ENCODE data around the gene HIPK2.
"Not testable (repeated sequence)": the region's sequence is repeated elsewhere in the genome, so short reads cannot be mapped to it uniquely, and the experiment has no call there.

Gene HIPK2

DNA sequence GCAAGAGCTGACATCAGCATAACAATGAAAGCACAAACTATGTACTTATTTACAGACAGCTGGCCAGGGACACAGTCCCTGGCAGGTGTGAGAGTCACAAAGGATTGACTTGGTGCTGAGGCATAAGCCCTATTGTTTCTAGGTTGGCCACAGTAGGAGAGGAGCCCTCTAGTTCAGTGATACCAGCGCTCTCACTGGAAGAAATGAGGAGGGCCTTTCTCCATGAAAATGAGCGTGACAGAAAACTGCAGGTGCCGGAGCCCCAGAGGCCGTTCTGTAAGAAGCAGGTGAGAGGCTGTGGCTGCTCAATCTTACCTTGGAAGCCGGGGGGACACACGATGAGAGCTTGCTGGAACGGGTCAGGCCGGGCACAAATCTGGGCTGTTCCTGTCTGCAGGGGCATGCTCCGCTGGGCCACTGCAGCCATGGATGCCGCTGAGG is 163.8 kb downstream of the HIPK2 start:
- Histone ChIP-seq H3K4me1 (ENCODE audit: insufficient read depth, low read length, severe bottlenecking) (no peaks in the 10 kb centered on the region), H3K9me2 (ENCODE audit: low read depth, low read length) (no peaks in the 10 kb centered on the region), H3K4me3 (ENCODE audit: low read depth, low read length, poor library complexity, severe bottlenecking) (no peak overlapping the region), H4K20me1 (ENCODE audit: insufficient read depth, low read length) (no peaks in the 10 kb centered on the region), H2AFZ (ENCODE audit: low read length) (no peak overlapping the region), H3K79me2 (ENCODE audit: insufficient read depth, low read length) (no peaks in the 10 kb centered on the region), H3K27me3 (ENCODE audit: insufficient read depth, low read length) (no peaks in the 10 kb centered on the region), H3K9me3 (ENCODE audit: low read length) (no peaks in the 10 kb centered on the region), H3K9ac (ENCODE audit: low read length) (no peak overlapping the region), H3F3A (ENCODE audit: insufficient read depth, low read length) (no peaks in the 10 kb centered on the region), H3K4me2 (ENCODE audit: low read length) (no peak overlapping the region), H3K36me3 (ENCODE audit: insufficient read depth, low read length) (no peaks in the 10 kb centered on the region), H3K27ac (ENCODE audit: low read depth, low read length, poor library complexity, severe bottlenecking) (no peak overlapping the region)
- TF ChIP-seq EZH2 (IDR thresholded peaks at IDR 0.05; ENCODE audit: borderline replicate concordance, low read length): no peak
- TF ChIP-seq, protein P1, sequence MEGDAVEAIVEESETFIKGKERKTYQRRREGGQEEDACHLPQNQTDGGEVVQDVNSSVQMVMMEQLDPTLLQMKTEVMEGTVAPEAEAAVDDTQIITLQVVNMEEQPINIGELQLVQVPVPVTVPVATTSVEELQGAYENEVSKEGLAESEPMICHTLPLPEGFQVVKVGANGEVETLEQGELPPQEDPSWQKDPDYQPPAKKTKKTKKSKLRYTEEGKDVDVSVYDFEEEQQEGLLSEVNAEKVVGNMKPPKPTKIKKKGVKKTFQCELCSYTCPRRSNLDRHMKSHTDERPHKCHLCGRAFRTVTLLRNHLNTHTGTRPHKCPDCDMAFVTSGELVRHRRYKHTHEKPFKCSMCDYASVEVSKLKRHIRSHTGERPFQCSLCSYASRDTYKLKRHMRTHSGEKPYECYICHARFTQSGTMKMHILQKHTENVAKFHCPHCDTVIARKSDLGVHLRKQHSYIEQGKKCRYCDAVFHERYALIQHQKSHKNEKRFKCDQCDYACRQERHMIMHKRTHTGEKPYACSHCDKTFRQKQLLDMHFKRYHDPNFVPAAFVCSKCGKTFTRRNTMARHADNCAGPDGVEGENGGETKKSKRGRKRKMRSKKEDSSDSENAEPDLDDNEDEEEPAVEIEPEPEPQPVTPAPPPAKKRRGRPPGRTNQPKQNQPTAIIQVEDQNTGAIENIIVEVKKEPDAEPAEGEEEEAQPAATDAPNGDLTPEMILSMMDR (IDR thresholded peaks at IDR 0.05; ENCODE audit: low read length): no peak

DNA sequence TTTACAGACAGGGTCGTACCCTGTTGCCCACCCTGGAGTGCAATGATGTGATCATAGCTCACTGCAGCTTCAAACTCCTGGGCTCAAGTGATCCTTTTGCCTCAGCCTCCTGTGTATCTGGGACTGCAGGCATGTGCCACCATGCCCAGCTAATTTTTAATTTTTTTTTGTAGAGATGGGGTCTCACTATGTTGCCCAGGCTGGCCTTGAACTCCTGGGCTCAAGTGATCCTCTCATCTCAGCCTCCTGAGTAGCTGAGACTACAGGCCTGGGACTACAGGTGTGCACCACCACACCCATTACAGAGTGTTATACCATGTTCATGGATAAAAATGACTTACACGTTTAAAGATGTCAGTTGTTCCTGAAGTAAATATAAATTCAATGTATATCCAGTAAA is 166.2 kb downstream of the HIPK2 start:
- not testable (repeated sequence) for H3K9me3 ChIP-seq (ENCODE audit: low read length); H3F3A ChIP-seq (ENCODE audit: insufficient read depth, low read length); H3K4me1 ChIP-seq (ENCODE audit: insufficient read depth, low read length, severe bottlenecking); H3K36me3 ChIP-seq (ENCODE audit: insufficient read depth, low read length); H3K9ac ChIP-seq (ENCODE audit: low read length); H3K4me2 ChIP-seq (ENCODE audit: low read length); H2AFZ ChIP-seq (ENCODE audit: low read length); H3K27me3 ChIP-seq (ENCODE audit: insufficient read depth, low read length); H4K20me1 ChIP-seq (ENCODE audit: insufficient read depth, low read length); H3K27ac ChIP-seq (ENCODE audit: low read depth, low read length, poor library complexity, severe bottlenecking); H3K9me2 ChIP-seq (ENCODE audit: low read depth, low read length); H3K79me2 ChIP-seq (ENCODE audit: insufficient read depth, low read length); H3K4me3 ChIP-seq (ENCODE audit: low read depth, low read length, poor library complexity, severe bottlenecking)

DNA sequence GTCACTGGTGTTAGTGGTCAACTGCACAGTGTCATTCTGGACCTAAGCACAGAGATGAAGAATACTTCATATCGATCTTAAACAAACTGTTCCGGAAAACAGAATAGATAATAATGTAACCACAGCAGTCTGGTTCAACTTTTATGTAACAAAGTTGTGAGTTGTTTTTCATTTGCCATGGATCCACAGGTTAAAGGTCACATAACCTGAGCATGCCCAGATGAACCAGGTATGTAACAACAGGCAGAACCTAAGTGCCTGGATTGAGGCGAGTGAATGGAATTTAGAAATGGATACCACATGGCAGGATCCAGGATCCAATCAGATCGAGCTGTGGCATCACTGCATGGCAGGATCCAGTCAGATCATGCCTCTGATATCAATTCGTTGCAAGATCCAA is 167.2 kb downstream of the HIPK2 start:
- no peaks in the 10 kb centered on the region for H3K9me3 ChIP-seq (ENCODE audit: low read length)
- TF ChIP-seq EZH2 (IDR thresholded peaks at IDR 0.05; ENCODE audit: borderline replicate concordance, low read length): no peak
- TF ChIP-seq, protein P1 (IDR thresholded peaks at IDR 0.05; ENCODE audit: low read length): no peak
- H4K20me1 ChIP-seq (ENCODE audit: insufficient read depth, low read length): no peaks in the 10 kb centered on the region
- no peak overlapping the region for H3K4me3 ChIP-seq (ENCODE audit: low read depth, low read length, poor library complexity, severe bottlenecking)
- H3K4me2 ChIP-seq (ENCODE audit: low read length): no peak overlapping the region
- no peak overlapping the region for H2AFZ ChIP-seq (ENCODE audit: low read length)
- no peaks in the 10 kb centered on the region for H3K4me1 ChIP-seq (ENCODE audit: insufficient read depth, low read length, severe bottlenecking)
- no peaks in the 10 kb centered on the region for H3K27me3 ChIP-seq (ENCODE audit: insufficient read depth, low read length)
- no peaks in the 10 kb centered on the region for H3F3A ChIP-seq (ENCODE audit: insufficient read depth, low read length)
- H3K79me2 ChIP-seq (ENCODE audit: insufficient read depth, low read length): no peaks in the 10 kb centered on the region
- no peak overlapping the region for H3K27ac ChIP-seq (ENCODE audit: low read depth, low read length, poor library complexity, severe bottlenecking)
- no peaks in the 10 kb centered on the region for H3K9me2 ChIP-seq (ENCODE audit: low read depth, low read length)
- no peaks in the 10 kb centered on the region for H3K36me3 ChIP-seq (ENCODE audit: insufficient read depth, low read length)
- H3K9ac ChIP-seq (ENCODE audit: low read length): no peak overlapping the region

DNA sequence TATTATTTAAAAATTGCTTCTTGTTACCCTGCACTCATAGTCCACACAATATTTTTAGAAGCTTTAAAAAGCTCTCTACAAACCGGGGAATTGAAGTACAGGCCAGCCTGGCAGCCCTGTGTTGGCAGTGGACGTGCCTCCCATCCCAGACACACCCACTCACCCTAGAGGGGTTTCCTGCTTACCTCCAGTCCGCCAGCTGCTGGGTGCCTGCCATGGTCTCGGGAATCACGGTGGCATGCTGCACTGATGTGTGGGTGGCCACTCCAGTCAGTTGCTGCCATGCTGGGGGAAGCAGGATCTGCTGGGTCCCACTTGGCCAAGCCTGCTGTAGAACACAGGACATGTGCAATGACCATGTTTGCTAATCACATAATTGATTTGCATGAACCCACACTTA is 173.9 kb downstream of the HIPK2 start:
- H3K9ac ChIP-seq (ENCODE audit: low read length): no peak overlapping the region
- H3K27ac ChIP-seq (ENCODE audit: low read depth, low read length, poor library complexity, severe bottlenecking): no peak overlapping the region
- H4K20me1 ChIP-seq (ENCODE audit: insufficient read depth, low read length): no peaks in the 10 kb centered on the region
- no peaks in the 10 kb centered on the region for H3K27me3 ChIP-seq (ENCODE audit: insufficient read depth, low read length)
- H3K9me2 ChIP-seq (ENCODE audit: low read depth, low read length): no peaks in the 10 kb centered on the region
- H2AFZ ChIP-seq (ENCODE audit: low read length): no peak overlapping the region
- H3K36me3 ChIP-seq (ENCODE audit: insufficient read depth, low read length): no peaks in the 10 kb centered on the region
- TF ChIP-seq, protein P1 (IDR thresholded peaks at IDR 0.05; ENCODE audit: low read length): no peak
- TF ChIP-seq EZH2 (IDR thresholded peaks at IDR 0.05; ENCODE audit: borderline replicate concordance, low read length): no peak
- H3K4me3 ChIP-seq (ENCODE audit: low read depth, low read length, poor library complexity, severe bottlenecking): no peak overlapping the region
- H3K4me1 ChIP-seq (ENCODE audit: insufficient read depth, low read length, severe bottlenecking): no peaks in the 10 kb centered on the region
- H3F3A ChIP-seq (ENCODE audit: insufficient read depth, low read length): no peaks in the 10 kb centered on the region
- no peak overlapping the region for H3K4me2 ChIP-seq (ENCODE audit: low read length)
- no peaks in the 10 kb centered on the region for H3K9me3 ChIP-seq (ENCODE audit: low read length)
- H3K79me2 ChIP-seq (ENCODE audit: insufficient read depth, low read length): no peaks in the 10 kb centered on the region

Data from OCI-LY1 (cell line).